Measurements from ENCODE around the gene GDPD5.

The GDPD5 gene

GRCh38 chr11:75510004-75510722, 15.6 kb downstream of the GDPD5 start:
- no peak for DNase-seq

- DNase-seq = no peak
Measured at GRCh38 chr11:75509020-75509720, 16.6 kb downstream of the GDPD5 start.

GRCh38 chr11:75508051-75508561, 17.6 kb downstream of the GDPD5 start:
- no peak for DNase-seq

DNA sequence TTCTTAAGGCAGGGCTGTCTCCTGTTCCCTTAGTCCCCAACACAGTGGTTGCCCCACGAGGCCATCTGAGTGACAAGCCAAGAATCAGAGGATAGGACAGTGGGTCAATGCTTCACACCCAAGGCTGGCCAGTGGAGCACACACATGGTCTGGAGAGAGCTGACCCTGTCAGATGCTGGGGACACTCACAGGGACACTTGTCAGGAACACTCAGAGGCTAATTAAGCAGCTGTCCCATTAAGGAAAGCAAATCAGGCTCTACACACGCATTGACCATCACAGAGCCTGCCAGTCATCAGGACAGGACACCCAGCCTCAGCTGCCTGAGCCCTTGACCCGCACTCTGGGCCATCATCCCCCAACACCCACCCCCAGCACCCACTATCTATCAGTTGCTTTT, 18.2 kb downstream of the GDPD5 start:
- DNase-seq = no peak

DNA sequence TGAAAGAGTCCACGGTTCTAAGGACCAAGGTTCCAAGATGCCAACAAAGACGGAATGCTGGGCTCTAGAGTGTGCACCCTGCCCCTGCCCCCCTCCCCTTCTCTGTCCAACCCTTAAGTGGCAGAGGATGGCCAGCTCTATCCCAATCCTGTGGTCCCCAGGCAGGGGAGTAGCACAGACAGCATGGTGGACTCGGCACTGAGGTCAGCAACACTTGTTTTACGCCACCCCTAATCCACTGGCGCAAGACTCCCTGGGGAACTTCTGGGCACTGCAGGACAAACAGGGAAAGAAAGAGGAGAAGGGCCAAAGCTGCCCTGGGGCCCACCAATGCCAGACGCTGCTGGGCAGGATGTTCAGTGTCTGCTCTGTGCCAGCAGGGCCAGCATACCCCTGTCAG, 18.9 kb downstream of the GDPD5 start:
- DNase-seq = no peak

- DNase-seq = no peak
Measured at GRCh38 chr11:75505916-75506692, 19.6 kb downstream of the GDPD5 start.

GRCh38 chr11:75504501-75504900, 21.2 kb downstream of the GDPD5 start:
- DNase-seq = no peak

DNA sequence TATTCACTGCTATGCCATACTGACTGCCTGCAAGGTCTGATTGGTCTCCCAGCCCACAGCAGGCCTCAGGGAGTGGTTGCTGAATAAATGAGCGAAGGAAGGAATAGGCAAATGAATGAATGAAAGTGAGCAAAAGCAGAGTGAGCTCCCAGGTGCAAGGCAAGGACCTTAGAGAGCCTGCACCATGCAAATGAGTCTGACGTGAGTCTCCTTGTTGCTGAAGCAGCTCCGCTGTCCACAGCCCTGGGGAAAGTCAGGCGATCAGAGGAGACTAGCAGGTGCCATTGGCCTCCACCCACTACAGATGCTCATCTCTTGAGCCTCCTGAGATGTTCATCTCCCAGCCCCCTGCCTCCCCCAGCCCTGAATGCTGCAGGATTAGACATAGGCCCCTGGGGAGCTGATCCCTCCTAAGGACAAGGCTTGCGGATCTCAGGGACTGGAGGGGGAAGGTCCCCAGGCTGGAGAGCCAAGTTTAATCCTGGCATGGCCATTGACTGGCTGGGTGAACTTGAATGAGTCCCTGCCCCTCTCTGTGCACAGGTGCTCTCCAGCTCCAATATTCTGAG, 22.1 kb downstream of the GDPD5 start:
- no peak for DNase-seq

GRCh38 chr11:75502138-75502537, 23.6 kb downstream of the GDPD5 start:
- no peak for DNase-seq

- DNase-seq = no peak
Measured at GRCh38 chr11:75500742-75501141, 25.0 kb downstream of the GDPD5 start.

- no peak for DNase-seq
Measured at GRCh38 chr11:75499423-75500190, 26.1 kb downstream of the GDPD5 start.

- DNase-seq = no peak
Measured at GRCh38 chr11:75498556-75499255, 27.0 kb downstream of the GDPD5 start.

DNA sequence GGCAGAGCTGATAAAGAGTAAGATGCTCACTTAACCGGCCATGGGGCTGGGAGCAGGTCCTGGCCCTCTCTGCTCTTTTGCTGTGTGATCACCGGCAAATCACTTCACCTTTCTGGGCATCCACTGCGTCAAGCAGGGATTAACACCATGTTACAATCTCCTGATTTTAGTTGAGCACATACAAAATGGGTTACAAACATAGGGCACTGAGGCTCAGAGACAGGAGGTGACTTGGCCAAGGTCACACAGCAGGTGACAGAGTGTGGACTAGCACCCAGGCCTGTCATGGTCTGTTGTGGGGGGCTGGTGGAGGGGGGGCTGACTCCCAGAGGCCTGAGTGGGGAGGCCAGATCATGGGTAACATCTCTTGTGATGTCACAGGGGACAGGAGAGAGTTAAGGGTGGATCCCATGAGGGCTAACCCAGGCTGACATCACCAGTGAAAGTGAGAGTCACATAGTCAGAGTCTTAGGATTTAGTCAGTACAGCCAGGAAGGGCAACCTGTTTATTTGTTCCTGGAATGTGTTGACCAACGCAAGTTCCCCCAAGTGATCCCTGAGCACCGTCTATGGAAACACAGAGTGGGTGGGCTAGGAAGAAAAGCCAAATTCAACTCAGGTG, 27.8 kb downstream of the GDPD5 start:
- DNase-seq = no peak

- DNase-seq = no peak
Measured at GRCh38 chr11:75496305-75496752, 29.4 kb downstream of the GDPD5 start.

DNA sequence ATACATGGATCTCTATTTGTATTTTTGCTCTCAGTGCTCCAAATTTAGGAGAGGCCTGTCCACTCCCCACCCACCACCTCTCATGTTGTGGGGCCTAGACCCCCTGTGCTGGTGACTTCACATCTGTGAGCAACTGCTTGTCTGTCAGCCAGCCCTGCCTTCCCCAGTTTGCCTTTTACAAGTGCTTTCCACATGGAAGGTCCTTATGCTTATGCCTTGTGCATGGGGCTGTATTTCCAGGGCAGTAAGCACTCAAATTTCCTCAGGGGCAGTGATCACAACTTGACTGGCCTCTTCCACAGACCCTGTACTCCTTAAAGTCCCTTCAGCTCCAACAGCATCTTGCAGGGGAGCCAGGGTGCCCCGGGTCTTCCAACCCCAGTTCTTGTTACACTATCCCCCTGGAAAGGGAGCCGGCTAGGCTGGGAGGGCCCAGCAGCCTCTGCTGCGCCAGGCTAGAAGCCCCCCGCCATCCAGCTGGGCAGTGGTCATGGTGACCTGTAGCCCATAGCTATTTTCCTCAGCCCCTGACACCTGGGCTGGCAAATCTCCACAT, 29.9 kb downstream of the GDPD5 start:
- DNase-seq = no peak

GRCh38 chr11:75493626-75494025, 32.1 kb downstream of the GDPD5 start:
- DNase-seq = no peak

- no peak for DNase-seq
Measured at GRCh38 chr11:75492181-75492820, 33.4 kb downstream of the GDPD5 start.

GRCh38 chr11:75491465-75491864, 34.3 kb downstream of the GDPD5 start:
- DNase-seq = no peak

- no peak for DNase-seq
Measured at GRCh38 chr11:75490221-75491181, 35.2 kb downstream of the GDPD5 start.

Measured in NCI-H1048 (cell line).